Embryonic facial prominence (tissue), 1 donor: ENCODE measurements around the gene MAST2.

Source experiments
- DNase-seq: peaks from one replicate; pipeline ENCODE4 v3.0.0-alpha.2; 2016; ENCODE audit errors: extremely low spot score

Gene MAST2

GRCh38 chr1:46062651-46063319, 259.4 kb downstream of the MAST2 start:
- no peak for DNase-seq

GRCh38 chr1:46064708-46065107, 261.3 kb downstream of the MAST2 start:
- no peak for DNase-seq

- no peak for DNase-seq
Observed at GRCh38 chr1:46065405-46065804, 262.0 kb downstream of the MAST2 start.

GRCh38 chr1:46067652-46068051, 264.2 kb downstream of the MAST2 start:
- DNase-seq = no peak

GRCh38 chr1:46068525-46068924, 265.1 kb downstream of the MAST2 start:
- no peak for DNase-seq

- no peak for DNase-seq
Observed at GRCh38 chr1:46070164-46070814, 266.9 kb downstream of the MAST2 start.

- DNase-seq = no peak
Observed at GRCh38 chr1:46072975-46073374, 269.6 kb downstream of the MAST2 start.

- DNase-seq = no peak
Observed at GRCh38 chr1:46076343-46076742, 272.9 kb downstream of the MAST2 start.

- DNase-seq = no peak
Observed at GRCh38 chr1:46077644-46078043, 274.2 kb downstream of the MAST2 start.

GRCh38 chr1:46080257-46080656, 276.8 kb downstream of the MAST2 start:
- DNase-seq = no peak

- DNase-seq = no peak
Observed at GRCh38 chr1:46081206-46081605, 277.8 kb downstream of the MAST2 start.

- DNase-seq = no peak
Observed at GRCh38 chr1:46081619-46082018, 278.2 kb downstream of the MAST2 start.

- no peak for DNase-seq
Observed at GRCh38 chr1:46083579-46083978, 280.2 kb downstream of the MAST2 start.

GRCh38 chr1:46084553-46085451, 281.4 kb downstream of the MAST2 start:
- DNase-seq = no peak
